Measurements from ENCODE around the gene MLIP.

The MLIP gene

GRCh38 chr6:54103497-54103896 lies 7.7 kb upstream of the MLIP start:
- H3K4me3 ChIP-seq (ENCODE audit: low read depth, low read length): no peak overlapping the region
- no peak for TF ChIP-seq CTCF (IDR thresholded peaks at IDR 0.05; ENCODE audit: control insufficient read depth, extremely low read depth, insufficient read depth)
- no peak for DNase-seq (ENCODE audit: low read depth)

- no peak for TF ChIP-seq CTCF (IDR thresholded peaks at IDR 0.05; ENCODE audit: control insufficient read depth, extremely low read depth, insufficient read depth)
- DNase-seq (ENCODE audit: low read depth): no peak
- H3K4me3 ChIP-seq (ENCODE audit: low read depth, low read length): no peak overlapping the region
Measured at GRCh38 chr6:54106727-54107126, 4.5 kb upstream of the MLIP start.

DNA sequence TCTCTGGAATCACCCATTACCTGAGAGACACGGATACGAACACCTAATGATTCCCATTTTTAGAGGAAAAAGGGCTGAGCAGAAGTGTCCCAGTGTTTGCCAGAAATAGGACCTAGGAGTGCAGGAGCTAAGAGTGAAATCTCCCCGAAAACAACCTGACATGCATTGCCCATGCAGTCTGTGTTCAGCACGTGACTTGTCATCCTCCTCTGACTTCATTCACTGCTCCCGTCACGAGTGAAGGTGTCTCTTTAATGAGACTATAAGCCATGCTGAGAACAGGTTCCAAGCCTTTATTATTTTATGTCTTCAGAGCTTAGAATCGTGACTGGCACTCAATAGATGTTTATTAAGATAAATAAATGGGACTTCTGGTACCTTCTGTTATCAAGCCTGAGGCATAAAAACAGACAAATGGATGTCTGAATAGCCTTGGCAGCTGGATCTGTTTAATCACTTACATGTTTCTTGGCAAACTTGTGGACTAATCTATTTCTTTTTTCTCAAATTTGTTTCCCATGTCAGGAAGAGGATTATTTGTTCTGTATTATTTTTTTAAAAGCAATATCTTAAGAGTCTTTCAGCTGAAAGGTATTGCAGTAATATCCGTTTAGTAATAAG lies 3.7 kb upstream of the MLIP start:
- no peak for TF ChIP-seq CTCF (IDR thresholded peaks at IDR 0.05; ENCODE audit: control insufficient read depth, extremely low read depth, insufficient read depth)
- DNase-seq (ENCODE audit: low read depth): no peak
- no peak overlapping the region for H3K4me3 ChIP-seq (ENCODE audit: low read depth, low read length)

GRCh38 chr6:54108271-54108670 lies 3.0 kb upstream of the MLIP start:
- TF ChIP-seq CTCF (IDR thresholded peaks at IDR 0.05; ENCODE audit: control insufficient read depth, extremely low read depth, insufficient read depth): no peak
- no peak overlapping the region for H3K4me3 ChIP-seq (ENCODE audit: low read depth, low read length)
- no peak for DNase-seq (ENCODE audit: low read depth)

DNA sequence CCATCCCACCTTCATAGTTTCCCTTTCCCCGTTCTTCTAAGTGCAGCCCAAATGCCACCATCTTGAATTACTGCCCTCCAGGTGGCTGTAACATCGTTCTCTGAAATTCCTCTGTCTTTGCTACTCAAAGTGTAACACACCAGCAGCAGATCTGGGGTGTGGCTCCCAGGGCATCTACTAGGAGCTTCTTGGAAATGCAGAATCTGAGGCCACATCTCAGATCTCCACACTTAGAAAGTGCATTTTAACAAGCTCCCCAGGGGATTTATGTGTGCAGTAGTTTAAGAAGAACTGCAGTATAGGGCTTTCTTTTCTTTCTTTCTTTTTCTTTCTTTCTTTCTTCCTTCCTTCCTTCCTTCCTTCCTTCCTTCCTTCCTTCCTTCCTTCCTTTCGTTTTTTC lies 1.7 kb upstream of the MLIP start:
- TF ChIP-seq CTCF (IDR thresholded peaks at IDR 0.05; ENCODE audit: control insufficient read depth, extremely low read depth, insufficient read depth): no peak
- no peak overlapping the region for H3K4me3 ChIP-seq (ENCODE audit: low read depth, low read length)
- no peak for DNase-seq (ENCODE audit: low read depth)

- no peak for DNase-seq (ENCODE audit: low read depth)
- no peak for TF ChIP-seq CTCF (IDR thresholded peaks at IDR 0.05; ENCODE audit: control insufficient read depth, extremely low read depth, insufficient read depth)
- H3K4me3 ChIP-seq (ENCODE audit: low read depth, low read length): no peak overlapping the region
Measured at GRCh38 chr6:54112151-54112650, 958 bp downstream of the MLIP start.

DNA sequence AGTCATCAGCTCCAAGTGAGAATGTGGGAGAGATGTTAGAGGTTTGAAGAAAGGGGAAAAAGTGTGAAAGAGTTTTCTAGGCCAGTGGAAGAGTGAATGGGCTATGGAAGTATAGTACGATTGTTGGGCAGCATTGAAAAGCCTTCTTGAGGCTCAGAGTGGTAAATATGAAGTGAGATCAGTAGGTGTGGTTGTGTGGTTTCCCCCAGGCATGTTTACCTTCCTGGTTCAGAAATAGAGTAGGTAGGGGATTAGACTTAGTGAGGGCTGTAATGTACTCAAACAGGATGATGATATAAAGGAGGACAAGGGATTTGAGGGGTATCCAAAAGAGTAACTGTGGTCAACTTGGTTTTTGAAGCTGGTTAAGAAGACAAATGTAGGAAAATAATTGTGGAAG lies 3.7 kb downstream of the MLIP start:
- H3K4me3 ChIP-seq (ENCODE audit: low read depth, low read length): no peak overlapping the region
- no peak for DNase-seq (ENCODE audit: low read depth)
- TF ChIP-seq CTCF (IDR thresholded peaks at IDR 0.05; ENCODE audit: control insufficient read depth, extremely low read depth, insufficient read depth): no peak

Data from LNCaP clone FGC (cell line).